HG03139 (cell line): Measurements from ENCODE around the gene ZNF441.
"Not testable (repeated sequence)": the region's sequence is repeated elsewhere in the genome, so short reads cannot be mapped to it uniquely, and the experiment has no call there.

Source experiments
- ATAC-seq: cut with Tn5 transposase; IDR thresholded peaks from one replicate; pipeline ENCODE4 v1.9.1; 2021; ENCODE audit not compliant: unreplicated experiment

The ZNF441 gene

GRCh38 chr19:11766597-11767591, at the start of gene ZNF441:
Gene ZNF441 (plus strand): TSS chr19:11767000. CDS start chr19:11767194, 194 bp downstream.
- peak; percentile 78 for ATAC-seq

- ATAC-seq: no peak
Observed at GRCh38 chr19:11721681-11722080, 45.1 kb upstream of the ZNF441 start.

DNA sequence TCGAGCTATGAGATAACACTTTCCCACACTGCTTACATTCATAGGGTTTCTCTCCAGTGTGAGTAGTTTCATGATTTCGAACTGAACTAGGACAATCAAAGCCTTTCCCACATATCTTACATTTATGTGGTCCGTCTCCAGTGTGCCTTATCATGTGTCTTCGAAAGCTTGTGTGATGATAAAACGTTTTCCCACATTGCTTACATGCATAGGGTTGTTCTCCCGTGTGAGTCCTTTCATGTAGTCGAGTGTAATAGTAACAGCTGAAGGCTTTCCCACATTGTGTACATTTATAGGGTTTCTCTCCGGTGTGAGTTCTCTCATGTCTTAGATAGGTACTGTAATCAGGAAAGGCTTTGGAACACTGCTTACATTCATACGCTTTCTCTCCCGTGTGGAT, 44.4 kb upstream of the ZNF441 start:
- ATAC-seq: no peak

GRCh38 chr19:11729586-11729985, 37.2 kb upstream of the ZNF441 start:
- ATAC-seq: no peak

DNA sequence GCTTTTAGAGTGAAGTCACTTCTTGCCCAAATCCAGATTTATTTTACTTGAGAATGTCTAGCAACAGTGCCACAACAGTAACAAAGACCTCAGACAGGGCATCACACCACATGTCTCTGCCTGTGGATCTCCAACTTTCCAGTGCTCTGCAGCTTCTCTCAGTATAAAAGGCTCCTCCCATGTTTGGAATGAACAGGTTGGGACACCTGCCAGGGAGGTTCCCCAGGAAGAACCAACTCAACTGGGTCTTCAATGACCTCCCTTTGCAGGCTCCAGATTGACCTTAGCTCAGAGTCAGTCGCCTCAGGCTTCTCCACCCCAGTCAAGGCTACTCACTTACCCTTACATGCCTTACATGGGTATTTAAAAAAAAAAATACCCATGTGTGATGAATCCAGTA, 31.4 kb upstream of the ZNF441 start:
- no peak for ATAC-seq

- no peak for ATAC-seq
Observed at GRCh38 chr19:11736696-11737095, 30.1 kb upstream of the ZNF441 start.

GRCh38 chr19:11737964-11738745, 28.6 kb upstream of the ZNF441 start:
- ATAC-seq: peak; percentile 24

GRCh38 chr19:11738746-11739620, 27.8 kb upstream of the ZNF441 start, which contains the start of gene ZNF823:
Gene ZNF823 (minus strand): TSS chr19:11738946. CDS start chr19:11738819, 127 bp downstream.
- ATAC-seq: peak; percentile 75

- ATAC-seq: no peak
Observed at GRCh38 chr19:11745869-11746268, 20.9 kb upstream of the ZNF441 start.

DNA sequence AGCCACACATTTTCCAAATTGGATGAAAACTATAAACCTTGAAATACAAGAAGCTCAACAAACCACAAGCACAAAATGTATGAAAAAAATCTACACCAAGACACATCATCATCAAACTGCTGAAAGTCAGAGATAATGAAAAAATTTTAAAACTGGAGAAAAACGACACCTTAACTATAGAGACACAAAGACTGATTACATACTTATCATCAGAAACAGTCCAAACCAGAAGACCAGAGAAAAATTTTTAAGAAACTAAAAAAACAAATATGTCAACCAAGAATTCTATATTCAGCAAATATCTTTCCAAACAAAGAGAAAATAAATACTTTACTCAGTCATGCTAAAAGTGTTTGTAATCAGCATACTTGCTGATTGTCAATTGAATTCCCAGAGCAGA, 19.5 kb upstream of the ZNF441 start:
- no peak for ATAC-seq

DNA sequence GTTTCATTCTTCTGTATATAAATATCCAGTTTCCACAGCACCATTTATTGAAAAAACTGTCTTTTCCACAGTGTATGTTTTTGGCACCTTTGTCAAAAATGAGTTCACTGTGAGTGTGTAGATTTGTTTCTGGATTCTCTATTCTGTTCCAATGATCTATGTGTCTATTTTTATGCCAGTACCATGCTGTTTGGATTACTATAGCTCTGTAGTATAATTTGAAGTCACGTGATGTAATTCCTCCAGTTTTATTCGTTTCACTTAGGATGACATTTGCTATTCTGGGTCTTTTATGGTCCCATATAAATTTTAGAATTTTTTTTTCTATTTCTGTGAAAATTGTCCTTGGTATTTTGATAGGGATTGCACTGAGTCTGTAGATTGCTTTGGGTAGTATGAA, 17.0 kb upstream of the ZNF441 start:
- ATAC-seq: no peak

- no peak for ATAC-seq
Observed at GRCh38 chr19:11752244-11752736, 14.5 kb upstream of the ZNF441 start.

GRCh38 chr19:11754663-11755062, 12.1 kb upstream of the ZNF441 start:
- no peak for ATAC-seq

DNA sequence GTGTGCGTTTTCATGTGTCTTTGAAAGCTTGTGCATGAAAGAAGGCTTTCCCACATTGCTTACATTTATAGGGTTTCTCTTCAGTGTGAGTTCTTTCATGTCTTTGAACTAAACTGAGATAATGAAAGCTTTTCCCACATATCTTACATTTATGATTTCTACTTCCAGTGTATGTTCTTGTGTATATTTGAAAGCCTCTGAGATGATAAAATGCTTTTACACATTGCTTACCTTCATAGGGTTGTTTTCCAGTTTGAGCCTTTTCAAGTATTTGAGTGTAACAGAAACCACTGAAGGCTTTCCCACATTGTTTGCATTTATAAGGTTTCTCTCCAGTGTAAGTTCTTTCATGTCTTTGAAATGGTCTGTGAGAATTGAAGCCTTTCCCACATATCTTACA, 9.8 kb upstream of the ZNF441 start:
- no peak for ATAC-seq

GRCh38 chr19:11759805-11760204, 7.0 kb upstream of the ZNF441 start:
- no peak for ATAC-seq

DNA sequence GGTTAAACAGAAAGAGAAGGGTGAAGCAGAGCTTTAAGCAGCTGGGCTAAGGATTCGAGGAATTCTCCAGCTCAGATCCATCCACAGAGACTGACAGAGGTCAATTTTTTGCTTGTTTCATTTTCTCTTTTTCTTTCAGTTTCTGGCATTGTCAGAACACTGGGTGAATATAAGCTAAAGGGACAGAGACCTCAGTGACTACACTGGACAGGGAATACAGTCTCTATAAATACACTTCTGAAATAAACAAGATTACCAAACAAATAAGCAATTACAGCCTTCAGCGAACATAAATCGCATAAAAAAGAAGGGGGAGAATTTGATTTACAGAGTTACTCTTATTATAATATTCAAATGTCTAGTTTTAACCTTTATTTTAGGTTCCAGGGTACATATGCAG, 3.7 kb upstream of the ZNF441 start:
- no peak for ATAC-seq

GRCh38 chr19:11763611-11764010, 3.2 kb upstream of the ZNF441 start:
- ATAC-seq: no peak

GRCh38 chr19:11767633-11768133, 883 bp downstream of the ZNF441 start:
- peak; percentile 42 for ATAC-seq

GRCh38 chr19:11769995-11770394, 3.2 kb downstream of the ZNF441 start:
- ATAC-seq: no peak

GRCh38 chr19:11771520-11771919, 4.7 kb downstream of the ZNF441 start:
- not testable (repeated sequence) for ATAC-seq
